ENCODE results near the gene ATG16L2.

Gene ATG16L2

GRCh38 chr11:72768581-72768980 lies 45.6 kb upstream of the ATG16L2 start:
- Histone ChIP-seq H3K4me3 (ENCODE audit: low read depth, low read length) (no peak overlapping the region), H3K9ac (no peak overlapping the region), H3K4me1 (no peaks in the 10 kb centered on the region), H3K27ac (no peak overlapping the region), H3K27me3 (ENCODE audit: control insufficient read depth, insufficient read depth, low read length) (no peaks in the 10 kb centered on the region), H2AFZ (no peak overlapping the region), H3K36me3 (ENCODE audit: control insufficient read depth, insufficient read depth, low read length) (no peaks in the 10 kb centered on the region), H3K9me3 (ENCODE audit: control insufficient read depth, low read length) (no peaks in the 10 kb centered on the region), H3K79me2 (peaks cover 5% of the 10 kb centered on the region), H3K4me2 (ENCODE audit: low read length) (no peak overlapping the region)
- no peak for TF ChIP-seq CTCF (IDR thresholded peaks at IDR 0.05)

- Histone ChIP-seq H3K4me1 (no peaks in the 10 kb centered on the region), H2AFZ (no peak overlapping the region), H3K9ac (no peak overlapping the region), H3K79me2 (peaks cover 5% of the 10 kb centered on the region), H3K4me3 (ENCODE audit: low read depth, low read length) (no peak overlapping the region), H3K4me2 (ENCODE audit: low read length) (no peak overlapping the region), H3K27me3 (ENCODE audit: control insufficient read depth, insufficient read depth, low read length) (no peaks in the 10 kb centered on the region), H3K36me3 (ENCODE audit: control insufficient read depth, insufficient read depth, low read length) (no peaks in the 10 kb centered on the region), H3K27ac (no peak overlapping the region), H3K9me3 (ENCODE audit: control insufficient read depth, low read length) (no peaks in the 10 kb centered on the region)
- no peak for TF ChIP-seq CTCF (IDR thresholded peaks at IDR 0.05)
Observed at GRCh38 chr11:72769680-72770079, 44.5 kb upstream of the ATG16L2 start.

- Histone ChIP-seq H3K4me3 (ENCODE audit: low read depth, low read length) (no peak overlapping the region), H3K4me2 (ENCODE audit: low read length) (no peak overlapping the region), H3K9me3 (ENCODE audit: control insufficient read depth, low read length) (no peaks in the 10 kb centered on the region), H3K4me1 (no peaks in the 10 kb centered on the region), H3K79me2 (peaks cover 5% of the 10 kb centered on the region), H2AFZ (no peak overlapping the region), H3K27me3 (ENCODE audit: control insufficient read depth, insufficient read depth, low read length) (no peaks in the 10 kb centered on the region), H3K36me3 (ENCODE audit: control insufficient read depth, insufficient read depth, low read length) (no peaks in the 10 kb centered on the region), H3K27ac (no peak overlapping the region), H3K9ac (no peak overlapping the region)
- TF ChIP-seq CTCF (IDR thresholded peaks at IDR 0.05), result no peak
Observed at GRCh38 chr11:72770799-72771198, 43.4 kb upstream of the ATG16L2 start.

- Histone ChIP-seq H2AFZ (no peak overlapping the region), H3K4me3 (ENCODE audit: low read depth, low read length) (no peak overlapping the region), H3K9ac (no peak overlapping the region), H3K27ac (no peak overlapping the region), H3K27me3 (ENCODE audit: control insufficient read depth, insufficient read depth, low read length) (no peaks in the 10 kb centered on the region), H3K79me2 (peaks cover 5% of the 10 kb centered on the region), H3K4me1 (no peaks in the 10 kb centered on the region), H3K36me3 (ENCODE audit: control insufficient read depth, insufficient read depth, low read length) (no peaks in the 10 kb centered on the region), H3K4me2 (ENCODE audit: low read length) (no peak overlapping the region), H3K9me3 (ENCODE audit: control insufficient read depth, low read length) (no peaks in the 10 kb centered on the region)
- no peak for TF ChIP-seq CTCF (IDR thresholded peaks at IDR 0.05)
Observed at GRCh38 chr11:72771507-72771906, 42.7 kb upstream of the ATG16L2 start.

- H3K4me3 ChIP-seq (ENCODE audit: low read depth, low read length), result no peak overlapping the region
- no peak overlapping the region for H3K4me2 ChIP-seq (ENCODE audit: low read length)
- H2AFZ ChIP-seq, result no peak overlapping the region
- H3K4me1 ChIP-seq, result no peaks in the 10 kb centered on the region
- no peaks in the 10 kb centered on the region for H3K9me3 ChIP-seq (ENCODE audit: control insufficient read depth, low read length)
- H3K27ac ChIP-seq, result no peak overlapping the region
- TF ChIP-seq CTCF (IDR thresholded peaks at IDR 0.05), result no peak
- H3K79me2 ChIP-seq, result peaks cover 5% of the 10 kb centered on the region
- H3K9ac ChIP-seq, result no peak overlapping the region
- H3K27me3 ChIP-seq (ENCODE audit: control insufficient read depth, insufficient read depth, low read length), result no peaks in the 10 kb centered on the region
- H3K36me3 ChIP-seq (ENCODE audit: control insufficient read depth, insufficient read depth, low read length), result no peaks in the 10 kb centered on the region
Observed at GRCh38 chr11:72772059-72772458, 42.2 kb upstream of the ATG16L2 start.
